GM23248 (cell line): ENCODE measurements around the gene TSSC4.

Experiments
- EZH2 ChIP-seq: fragments of 200-600 bp; sonication (generic); IDR thresholded peaks from 2 replicates; pipeline ENCODE4 v1.6.1; 2018; ENCODE audit warnings: antibody characterized with exemption, mild to moderate bottlenecking; ENCODE audit not compliant: insufficient read depth, poor library complexity, severe bottlenecking
- EZH2phosphoT487 ChIP-seq: fragments of 200-600 bp; sonication (generic); IDR thresholded peaks from 2 replicates; pipeline ENCODE4 v1.6.1; 2018; ENCODE audit warnings: antibody characterized with exemption, moderate library complexity, mild to moderate bottlenecking, low read depth; ENCODE audit not compliant: insufficient read depth

DNA sequence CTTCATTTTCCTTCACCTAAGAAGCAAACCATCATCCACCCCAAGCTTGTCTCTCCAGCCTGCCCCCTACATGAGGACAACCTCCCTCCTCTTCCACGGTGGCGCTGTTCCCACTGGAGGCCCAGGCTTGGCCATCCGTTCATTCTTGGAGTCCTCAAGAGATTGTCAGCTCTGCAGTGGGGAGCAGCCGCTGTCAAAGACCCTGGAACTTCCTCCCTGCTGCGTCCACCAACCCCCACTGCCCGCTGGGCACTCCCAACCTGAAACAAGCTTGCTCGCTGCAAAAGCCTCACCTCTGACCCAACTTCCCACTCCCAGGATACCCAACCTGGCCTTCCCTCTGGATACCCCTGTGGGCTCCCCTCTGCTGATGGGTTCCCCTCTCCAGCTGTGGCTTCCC, 33.8 kb upstream of the TSSC4 start:
- TF ChIP-seq EZH2phosphoT487: no peak
- TF ChIP-seq EZH2: no peak
